ENCODE measurements around the gene EMC10.

EMC10 gene

GRCh38 chr19:50461066-50461875 is 15.0 kb upstream of the EMC10 start:
- H3K27ac ChIP-seq (ENCODE audit: poor library complexity, severe bottlenecking) = no peak overlapping the region
- H3K36me3 ChIP-seq (ENCODE audit: low read depth) = no peaks in the 10 kb centered on the region
- no peak overlapping the region for H3K4me3 ChIP-seq (ENCODE audit: severe bottlenecking)
- H3K27me3 ChIP-seq (ENCODE audit: insufficient read depth, poor library complexity, severe bottlenecking) = peaks cover 28% of the 10 kb centered on the region
- no peaks in the 10 kb centered on the region for H3K4me1 ChIP-seq (ENCODE audit: insufficient read depth, poor library complexity, severe bottlenecking)
- DNase-seq (ENCODE audit: low spot score) (no peak), ATAC-seq (ENCODE audit: low read depth) (peak; percentile 79)
- TF ChIP-seq CTCF (IDR thresholded peaks at IDR 0.05; ENCODE audit: poor library complexity, severe bottlenecking) = peak; percentile 88
- no peaks in the 10 kb centered on the region for H3K9me3 ChIP-seq (ENCODE audit: severe bottlenecking)

- TF ChIP-seq CTCF (IDR thresholded peaks at IDR 0.05; ENCODE audit: poor library complexity, severe bottlenecking) = no peak
- ATAC-seq (ENCODE audit: low read depth) = no peak
Observed at GRCh38 chr19:50462970-50463369, 13.3 kb upstream of the EMC10 start.

GRCh38 chr19:50464348-50464747 is 12.0 kb upstream of the EMC10 start:
- TF ChIP-seq CTCF (IDR thresholded peaks at IDR 0.05; ENCODE audit: poor library complexity, severe bottlenecking) = no peak
- H3K27ac ChIP-seq (ENCODE audit: poor library complexity, severe bottlenecking) = no peak overlapping the region
- no peak for DNase-seq (ENCODE audit: low spot score)

More at GRCh38 chr19:50462970-50463369, 13.3 kb upstream of the EMC10 start:
- H3K4me1 ChIP-seq (ENCODE audit: insufficient read depth, poor library complexity, severe bottlenecking) = no peaks in the 10 kb centered on the region
- H3K27ac ChIP-seq (ENCODE audit: poor library complexity, severe bottlenecking) = no peak overlapping the region
- no peak for DNase-seq (ENCODE audit: low spot score)
- no peak overlapping the region for H3K4me3 ChIP-seq (ENCODE audit: severe bottlenecking)
- no peaks in the 10 kb centered on the region for H3K36me3 ChIP-seq (ENCODE audit: low read depth)
- peaks cover 19% of the 10 kb centered on the region for H3K27me3 ChIP-seq (ENCODE audit: insufficient read depth, poor library complexity, severe bottlenecking)
- no peaks in the 10 kb centered on the region for H3K9me3 ChIP-seq (ENCODE audit: severe bottlenecking)

GRCh38 chr19:50465000-50465399 is 11.3 kb upstream of the EMC10 start:
- TF ChIP-seq CTCF (IDR thresholded peaks at IDR 0.05; ENCODE audit: poor library complexity, severe bottlenecking) = no peak
- Histone ChIP-seq H3K4me1 (ENCODE audit: insufficient read depth, poor library complexity, severe bottlenecking) (no peaks in the 10 kb centered on the region), H3K4me3 (ENCODE audit: severe bottlenecking) (no peak overlapping the region), H3K36me3 (ENCODE audit: low read depth) (no peaks in the 10 kb centered on the region), H3K9me3 (ENCODE audit: severe bottlenecking) (no peaks in the 10 kb centered on the region), H3K27me3 (ENCODE audit: insufficient read depth, poor library complexity, severe bottlenecking) (peaks cover 4% of the 10 kb centered on the region), H3K27ac (ENCODE audit: poor library complexity, severe bottlenecking) (no peak overlapping the region)
- ATAC-seq (ENCODE audit: low read depth) (no peak), DNase-seq (ENCODE audit: low spot score) (no peak)

More at GRCh38 chr19:50464348-50464747, 12.0 kb upstream of the EMC10 start:
- no peak overlapping the region for H3K4me3 ChIP-seq (ENCODE audit: severe bottlenecking)
- peaks cover 7% of the 10 kb centered on the region for H3K27me3 ChIP-seq (ENCODE audit: insufficient read depth, poor library complexity, severe bottlenecking)
- no peaks in the 10 kb centered on the region for H3K9me3 ChIP-seq (ENCODE audit: severe bottlenecking)
- H3K4me1 ChIP-seq (ENCODE audit: insufficient read depth, poor library complexity, severe bottlenecking) = no peaks in the 10 kb centered on the region
- no peaks in the 10 kb centered on the region for H3K36me3 ChIP-seq (ENCODE audit: low read depth)
- no peak for ATAC-seq (ENCODE audit: low read depth)

Data from RWPE2 (cell line).